IMR-90 (cell line): ENCODE measurements around the gene S100A8. TPM values are rescaled to one million over a fixed set of nuclear protein-coding genes. Genes with fewer than 3 reads are reported as not detected.

Experiments used
- ATAC-seq: fragments of 200-7000 bp; cut with Tn5 transposase; 2 replicates; pipeline ENCODE4 v1.9.1; 2020; ENCODE audit warnings: low read depth, mild to moderate bottlenecking, moderate library complexity
- BruUV-seq: library from RNA; stranded (reverse); fragments of 400-500 nt; replicated peaks from 2 replicates; lab custom pipeline; 2021; lab: Mats Ljungman, UMichigan
- CTCF ChIA-PET: fragments of 300-600 bp; formaldehyde crosslinking; extraction: SDS; loops from one replicate; lab custom pipeline; 2021; ENCODE audit warnings: antibody characterized with exemption; lab: Yijun Ruan, JAX
- POLR2A ChIA-PET: fragments of 300-600 bp; sonication (Branson Sonifier 250); formaldehyde crosslinking; loops from one replicate; lab custom pipeline; 2022; ENCODE audit warnings: antibody characterized with exemption; ENCODE audit not compliant: unreplicated experiment; lab: Charles Lee
- DNase-seq: peaks from one replicate; pipeline ENCODE4 v3.0.0; 2013
- H2AFZ ChIP-seq: replicated peaks from 2 replicates; pipeline ENCODE3; 2013; ENCODE audit warnings: low read length, mild to moderate bottlenecking; ENCODE audit not compliant: poor library complexity
- H2AK5ac ChIP-seq: 2 replicates; pipeline ENCODE4 v1.6.1; 2013; ENCODE audit warnings: low read depth, low read length, inconsistent platforms
- H2AK9ac ChIP-seq: replicated peaks from 2 replicates; pipeline ENCODE3; 2013; ENCODE audit warnings: mild to moderate bottlenecking, low read depth, low read length, moderate library complexity; ENCODE audit not compliant: poor library complexity
- H2BK120ac ChIP-seq: 2 replicates; pipeline ENCODE4 v1.6.1; 2013; ENCODE audit warnings: low read depth, low read length, inconsistent platforms
- H2BK15ac ChIP-seq: 3 replicates; pipeline ENCODE4 v1.6.1; 2013; ENCODE audit warnings: low read depth, low read length, inconsistent platforms
- H2BK20ac ChIP-seq: 2 replicates; pipeline ENCODE4 v1.6.1; 2013; ENCODE audit warnings: low read depth, mild to moderate bottlenecking, inconsistent platforms, low read length, moderate library complexity
- H2BK5ac ChIP-seq: 2 replicates; pipeline ENCODE4 v1.6.1; 2013; ENCODE audit warnings: mild to moderate bottlenecking, low read depth, low read length, inconsistent platforms; ENCODE audit not compliant: poor library complexity, severe bottlenecking
- H3K14ac ChIP-seq: replicated peaks from 2 replicates; pipeline ENCODE4 v1.6.1; 2013; ENCODE audit warnings: low read depth, low read length, inconsistent platforms
- H3K18ac ChIP-seq: 2 replicates; pipeline ENCODE4 v1.6.1; 2013; ENCODE audit warnings: low read depth, low read length, control low read depth
- H3K23ac ChIP-seq: 2 replicates; pipeline ENCODE4 v1.6.1; 2013; ENCODE audit warnings: low read depth, low read length, inconsistent platforms
- H3K27ac ChIP-seq: 2 replicates; pipeline ENCODE4 v1.5.1; 2013; ENCODE audit warnings: mild to moderate bottlenecking, control low read depth, low read length; ENCODE audit not compliant: insufficient read depth
- H3K27me3 ChIP-seq: 2 replicates; pipeline ENCODE4 v1.6.1; 2013; ENCODE audit warnings: low read length; ENCODE audit not compliant: control insufficient read depth, insufficient read depth
- H3K36me3 ChIP-seq: 2 replicates; pipeline ENCODE4 v1.6.1; 2013; ENCODE audit warnings: low read length, mixed read lengths; ENCODE audit not compliant: control insufficient read depth, insufficient read depth
- H3K4ac ChIP-seq: 2 replicates; pipeline ENCODE4 v1.6.1; 2013; ENCODE audit warnings: low read depth, low read length, inconsistent platforms
- H3K4me1 ChIP-seq: 2 replicates; pipeline ENCODE4 v1.6.1; 2013; ENCODE audit warnings: low read length, mixed read lengths; ENCODE audit not compliant: control insufficient read depth, insufficient read depth
- H3K4me2 ChIP-seq: 2 replicates; pipeline ENCODE4 v1.6.1; 2013; ENCODE audit warnings: low read depth, mild to moderate bottlenecking, control low read depth, low read length, moderate library complexity
- H3K4me3 ChIP-seq: 2 replicates; pipeline ENCODE4 v1.5.1; 2013; ENCODE audit warnings: low read depth, mild to moderate bottlenecking, control low read depth, low read length, moderate library complexity; ENCODE audit not compliant: insufficient read depth
- H3K56ac ChIP-seq: 2 replicates; pipeline ENCODE4 v1.6.1; 2013; ENCODE audit warnings: low read length, inconsistent platforms; ENCODE audit not compliant: insufficient read depth; ENCODE audit errors: extremely low read depth
- H3K79me1 ChIP-seq, 2 experiments: 2 replicates each; pipeline ENCODE4 v1.6.1; 2013; ENCODE audit warnings: low read length in 2 of 2, inconsistent platforms in 1 of 2, low read depth in 1 of 2
- H3K9ac ChIP-seq: 2 replicates; pipeline ENCODE4 v1.6.1; 2013; ENCODE audit warnings: low read depth, low read length, control low read depth
- H3K9me1 ChIP-seq: 2 replicates; pipeline ENCODE4 v1.6.1; 2013; ENCODE audit warnings: low read length, inconsistent platforms; ENCODE audit not compliant: insufficient read depth
- H3K9me3 ChIP-seq: 2 replicates; pipeline ENCODE4 v1.6.1; 2013; ENCODE audit warnings: low read length; ENCODE audit not compliant: control insufficient read depth, insufficient read depth
- H4K20me1 ChIP-seq: 2 replicates; pipeline ENCODE4 v1.6.1; 2013; ENCODE audit warnings: low read length, inconsistent platforms; ENCODE audit not compliant: insufficient read depth
- H4K5ac ChIP-seq: 2 replicates; pipeline ENCODE4 v1.6.1; 2013; ENCODE audit warnings: mild to moderate bottlenecking, low read depth, low read length, control low read depth
- H4K8ac ChIP-seq, 2 experiments: 2 replicates each; pipeline ENCODE4 v1.6.1; 2013; ENCODE audit warnings: low read depth in 2 of 2, low read length in 2 of 2, control low read depth in 1 of 2, inconsistent platforms in 1 of 2
- H4K91ac ChIP-seq: 2 replicates; pipeline ENCODE4 v1.6.1; 2013; ENCODE audit warnings: low read depth, low read length, inconsistent platforms; ENCODE audit not compliant: insufficient read depth
- BHLHE40 ChIP-seq: fragments of 150-350 bp; IDR thresholded peaks from 2 replicates; pipeline ENCODE4 v1.6.1; 2016; ENCODE audit warnings: mild to moderate bottlenecking, low read depth, low read length
- CEBPB ChIP-seq: IDR thresholded peaks from 2 replicates; pipeline ENCODE4 v1.6.1; 2012; ENCODE audit warnings: low read depth, low read length, improper control_type of control experiment
- CHD1 ChIP-seq: IDR thresholded peaks from 2 replicates; pipeline ENCODE4 v1.6.1; 2012; ENCODE audit warnings: low read depth, low read length, improper control_type of control experiment
- CTCF ChIP-seq: conservative IDR thresholded peaks from 2 replicates; pipeline ENCODE4 v1.5.1; 2012; ENCODE audit warnings: mild to moderate bottlenecking, low read depth, low read length, improper control_type of control experiment
- ELK1 ChIP-seq: fragments of 150-350 bp; IDR thresholded peaks from 2 replicates; pipeline ENCODE4 v1.6.1; 2016; ENCODE audit warnings: low read depth, mild to moderate bottlenecking, low read length, moderate library complexity, borderline replicate concordance
- FOS ChIP-seq: fragments of 150-350 bp; IDR thresholded peaks from 2 replicates; pipeline ENCODE4 v1.6.1; 2016; ENCODE audit warnings: low read depth, low read length
- MAZ ChIP-seq: IDR thresholded peaks from 2 replicates; pipeline ENCODE4 v1.6.1; 2012; ENCODE audit warnings: low read depth, mild to moderate bottlenecking, low read length, improper control_type of control experiment, moderate library complexity, borderline replicate concordance
- NFE2L2 ChIP-seq: fragments of 150-350 bp; IDR thresholded peaks from 2 replicates; pipeline ENCODE4 v1.6.1; 2016; ENCODE audit warnings: low read depth, mild to moderate bottlenecking, low read length
- POLR2A ChIP-seq: IDR thresholded peaks from 2 replicates; pipeline ENCODE4 v1.6.1; 2012; ENCODE audit warnings: mild to moderate bottlenecking, low read depth, low read length
- RAD21 ChIP-seq: IDR thresholded peaks from 2 replicates; pipeline ENCODE4 v1.6.1; 2012; ENCODE audit warnings: low read length, improper control_type of control experiment
- RCOR1 ChIP-seq: IDR thresholded peaks from 2 replicates; pipeline ENCODE4 v1.6.1; 2012; ENCODE audit warnings: mild to moderate bottlenecking, low read length, improper control_type of control experiment; ENCODE audit not compliant: insufficient replicate concordance
- SMC3 ChIP-seq: fragments of 150-350 bp; IDR thresholded peaks from 2 replicates; pipeline ENCODE4 v1.6.1; 2016; ENCODE audit warnings: low read depth, mild to moderate bottlenecking, antibody characterized with exemption, low read length, moderate library complexity
- WGBS, 2 experiments: methylation state at CpG; one replicate each; pipeline versions ENCODE4 v1.1.5 to v1.1.7; 2013; ENCODE audit warnings: missing lambda C conversion rate in 2 of 2; ENCODE audit not compliant: insufficient read length in 1 of 2; ENCODE audit errors: extremely low coverage in 2 of 2; 5-methylcytosine and 5-hydroxymethylcytosine counted together
- dilution Hi-C: fragments of 300-500 bp; cut with HindIII; formaldehyde crosslinking; loops from one replicate; pipeline ENCODE4 v1.14.3; 2018; ENCODE audit warnings: low sequenced_read_pairs; ENCODE audit not compliant: unreplicated experiment
- in situ Hi-C: fragments of 300-500 bp; cut with MboI; formaldehyde crosslinking; loops from 3 replicates; pipeline ENCODE4 v1.14.3; 2019; ENCODE audit warnings: low sequenced_read_pairs, inconsistent platforms, mixed read lengths
- intact Hi-C: fragments of 100-400 bp; cut with micrococcal nuclease; formaldehyde crosslinking; loops from 2 replicates; pipeline ENCODE4 v1.10.0; 2022
- polyA plus RNA-seq, 3 experiments: library from polyadenylated mRNA; depleted of rRNA; stranded (reverse); fragments of >200 nt; gene quantifications; 2 replicates each; pipeline ENCODE4 v1.2.3, GENCODE V29; 2012; ENCODE audit warnings: low replicate concordance in 1 of 3
- total RNA-seq: library from RNA; depleted of rRNA; stranded (reverse); fragments of >200 nt; gene quantifications from 2 replicates; pipeline ENCODE4 v1.2.3, GENCODE V29; 2012

S100A8 gene
- total and polyA plus RNA-seq, 2 of the 4 experiments (the other 2 are of a cell fraction) = not detected

DNA sequence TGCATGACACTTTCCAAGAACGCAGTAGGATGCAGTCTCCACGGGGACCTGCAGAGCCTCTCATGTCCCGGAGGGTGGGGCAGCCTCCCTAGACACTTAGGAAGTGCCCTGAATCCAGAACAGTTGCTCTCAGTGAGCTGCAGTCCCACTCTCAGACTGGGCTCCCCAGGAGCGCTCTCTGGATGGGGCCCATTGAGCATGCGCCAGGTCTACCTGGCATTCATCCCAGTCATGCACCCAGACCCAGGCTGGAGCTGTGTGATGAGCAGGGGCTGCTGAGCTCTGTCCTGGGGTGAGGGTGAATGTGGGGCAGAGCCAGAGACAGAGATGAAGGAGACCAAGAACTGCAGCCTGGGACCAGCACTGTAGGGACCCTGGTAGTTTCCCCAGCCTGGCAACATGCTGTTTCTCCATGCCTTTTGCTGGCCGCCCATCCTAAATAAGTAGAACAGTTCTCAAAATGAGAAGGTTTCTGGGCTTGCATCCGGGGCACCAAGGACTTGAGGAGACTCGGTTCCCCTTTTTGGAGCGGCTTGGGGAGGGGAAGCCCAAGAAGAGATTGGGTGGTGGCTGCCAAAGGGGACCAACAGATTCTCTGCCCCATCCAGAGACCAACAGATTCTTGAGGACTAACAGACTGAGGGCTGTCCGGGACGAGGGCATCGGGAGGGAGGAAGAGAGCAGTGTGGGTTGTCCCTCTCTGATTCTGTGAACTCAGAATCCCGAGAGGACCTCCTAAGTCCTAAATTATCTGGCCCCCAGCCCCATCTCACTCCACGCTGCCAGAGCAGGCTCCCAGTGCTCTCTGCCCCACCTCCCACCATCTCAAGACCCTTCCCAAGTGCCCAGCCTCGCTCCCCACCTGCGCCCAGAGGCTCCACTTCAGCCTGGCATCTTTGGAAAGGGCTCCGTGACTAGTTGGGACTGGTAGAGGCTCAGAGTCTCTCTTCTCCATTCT lies 41.2 kb downstream of the S100A8 start:
- no peak overlapping the region for H3K4me3 ChIP-seq
- no peak overlapping the region for H4K91ac ChIP-seq
- H3K18ac ChIP-seq = no peak overlapping the region
- H2BK20ac ChIP-seq = no peak overlapping the region
- no peak overlapping the region for H4K8ac ChIP-seq
- no peaks in the 10 kb centered on the region for H3K79me1 ChIP-seq
- DNase-seq (no peak), ATAC-seq (no peak)
- H2BK15ac ChIP-seq = no peak overlapping the region
- H3K27ac ChIP-seq = no peak overlapping the region
- ChIA-PET CTCF (interaction anchor here (2.6 kb wide), 1 partner anchor 145 kb away, joined by 17 read pairs; no protein-coding TSS in a partner anchor), POLR2A (no interaction called here)
- no peaks in the 10 kb centered on the region for H3K9me3 ChIP-seq
- dilution Hi-C loops = no loop called here
- H3K4me1 ChIP-seq = no peaks in the 10 kb centered on the region
- H3K14ac ChIP-seq = no peak overlapping the region
- intact Hi-C loops = no loop called here
- H2AFZ ChIP-seq = no peak overlapping the region
- H3K23ac ChIP-seq = no peak overlapping the region
- no peak overlapping the region for H2BK5ac ChIP-seq
- TF ChIP-seq ELK1 = no peak
- TF ChIP-seq CTCF = no peak
- TF ChIP-seq POLR2A = no peak
- no peak for TF ChIP-seq RAD21
- TF ChIP-seq CHD1 = no peak
- no peak for TF ChIP-seq RCOR1
- TF ChIP-seq MAZ = no peak
- TF ChIP-seq NFE2L2 = no peak
- no peak for TF ChIP-seq FOS
- TF ChIP-seq BHLHE40 = no peak
- no peak for TF ChIP-seq CEBPB
- no peak for TF ChIP-seq SMC3
- H3K27me3 ChIP-seq = peaks cover 1% of the 10 kb centered on the region; the same call in 1 of the 2 replicates
- no peaks in the 10 kb centered on the region for H3K36me3 ChIP-seq
- no peaks in the 10 kb centered on the region for H3K9me1 ChIP-seq
- H4K20me1 ChIP-seq = no peaks in the 10 kb centered on the region
- H3K4me2 ChIP-seq = no peak overlapping the region
- H2AK9ac ChIP-seq = peak overlapping the region; percentile 29
- H3K4ac ChIP-seq = no peak overlapping the region
- H4K5ac ChIP-seq = no peak overlapping the region
- no TSS peak for BruUV-seq
- no peak overlapping the region for H2BK120ac ChIP-seq
- H2AK5ac ChIP-seq = no peak overlapping the region
- no peak overlapping the region; the same call in 1 of the 2 replicates for H3K56ac ChIP-seq
- WGBS, 2 experiments = 72% methylated on average over 6 of the region's 17 CpGs; no CpG with 5 or more reads in 1 of the 2 experiments
- H3K9ac ChIP-seq = no peak overlapping the region
- in situ Hi-C loops = no loop called here
